RWPE2 (cell line): ENCODE results near the gene SLC47A2.

Experiments used
- ATAC-seq: fragments of 200-7000 bp; cut with Tn5 transposase; 3 replicates; pipeline ENCODE4 v1.9.1; 2021; ENCODE audit warnings: low read depth
- DNase-seq: peaks from one replicate; pipeline ENCODE4 v3.0.0-alpha.2; 2020; ENCODE audit warnings: low spot score
- H3K27ac ChIP-seq: fragments of 450-650 bp; 2 replicates; pipeline ENCODE4 v1.5.1; 2017; ENCODE audit warnings: mild to moderate bottlenecking; ENCODE audit not compliant: poor library complexity, severe bottlenecking
- H3K27me3 ChIP-seq: fragments of 250-450 bp; sonication (Bioruptor Pico); 2 replicates; pipeline ENCODE4 v1.5.1; 2021; ENCODE audit warnings: mild to moderate bottlenecking, moderate library complexity; ENCODE audit not compliant: insufficient read depth, poor library complexity, severe bottlenecking
- H3K36me3 ChIP-seq: fragments of 250-450 bp; sonication (Bioruptor Pico); 2 replicates; pipeline ENCODE4 v1.5.1; 2020; ENCODE audit warnings: low read depth, mild to moderate bottlenecking, moderate library complexity
- H3K4me1 ChIP-seq: fragments of 250-450 bp; sonication (Bioruptor Pico); 2 replicates; pipeline ENCODE4 v1.5.1; 2021; ENCODE audit warnings: mild to moderate bottlenecking, moderate library complexity; ENCODE audit not compliant: insufficient read depth, poor library complexity, severe bottlenecking
- H3K4me3 ChIP-seq: fragments of 250-450 bp; sonication (Bioruptor Pico); 2 replicates; pipeline ENCODE4 v1.5.1; 2021; ENCODE audit warnings: mild to moderate bottlenecking, moderate library complexity; ENCODE audit not compliant: severe bottlenecking
- H3K9me3 ChIP-seq: fragments of 250-450 bp; sonication (Bioruptor Pico); 2 replicates; pipeline ENCODE4 v1.5.1; 2021; ENCODE audit warnings: mild to moderate bottlenecking, moderate library complexity; ENCODE audit not compliant: severe bottlenecking
- TF ChIP-seq, protein P1 (sequence below): fragments of 450-650 bp; IDR thresholded peaks from one replicate; pipeline ENCODE4 v1.5.1; 2017; ENCODE audit warnings: mild to moderate bottlenecking, moderate library complexity; ENCODE audit not compliant: poor library complexity, severe bottlenecking

Gene SLC47A2

GRCh38 chr17:19740933-19741332 is 24.5 kb upstream of the SLC47A2 start:
- no peaks in the 10 kb centered on the region for H3K27me3 ChIP-seq
- peaks cover 8% of the 10 kb centered on the region for H3K4me1 ChIP-seq
- H3K36me3 ChIP-seq: no peaks in the 10 kb centered on the region
- no peak overlapping the region for H3K4me3 ChIP-seq
- DNase-seq: no peak
- TF ChIP-seq, protein P1, sequence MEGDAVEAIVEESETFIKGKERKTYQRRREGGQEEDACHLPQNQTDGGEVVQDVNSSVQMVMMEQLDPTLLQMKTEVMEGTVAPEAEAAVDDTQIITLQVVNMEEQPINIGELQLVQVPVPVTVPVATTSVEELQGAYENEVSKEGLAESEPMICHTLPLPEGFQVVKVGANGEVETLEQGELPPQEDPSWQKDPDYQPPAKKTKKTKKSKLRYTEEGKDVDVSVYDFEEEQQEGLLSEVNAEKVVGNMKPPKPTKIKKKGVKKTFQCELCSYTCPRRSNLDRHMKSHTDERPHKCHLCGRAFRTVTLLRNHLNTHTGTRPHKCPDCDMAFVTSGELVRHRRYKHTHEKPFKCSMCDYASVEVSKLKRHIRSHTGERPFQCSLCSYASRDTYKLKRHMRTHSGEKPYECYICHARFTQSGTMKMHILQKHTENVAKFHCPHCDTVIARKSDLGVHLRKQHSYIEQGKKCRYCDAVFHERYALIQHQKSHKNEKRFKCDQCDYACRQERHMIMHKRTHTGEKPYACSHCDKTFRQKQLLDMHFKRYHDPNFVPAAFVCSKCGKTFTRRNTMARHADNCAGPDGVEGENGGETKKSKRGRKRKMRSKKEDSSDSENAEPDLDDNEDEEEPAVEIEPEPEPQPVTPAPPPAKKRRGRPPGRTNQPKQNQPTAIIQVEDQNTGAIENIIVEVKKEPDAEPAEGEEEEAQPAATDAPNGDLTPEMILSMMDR: no peak
- no peak for ATAC-seq
- H3K27ac ChIP-seq: no peak overlapping the region
- H3K9me3 ChIP-seq: no peaks in the 10 kb centered on the region

DNA sequence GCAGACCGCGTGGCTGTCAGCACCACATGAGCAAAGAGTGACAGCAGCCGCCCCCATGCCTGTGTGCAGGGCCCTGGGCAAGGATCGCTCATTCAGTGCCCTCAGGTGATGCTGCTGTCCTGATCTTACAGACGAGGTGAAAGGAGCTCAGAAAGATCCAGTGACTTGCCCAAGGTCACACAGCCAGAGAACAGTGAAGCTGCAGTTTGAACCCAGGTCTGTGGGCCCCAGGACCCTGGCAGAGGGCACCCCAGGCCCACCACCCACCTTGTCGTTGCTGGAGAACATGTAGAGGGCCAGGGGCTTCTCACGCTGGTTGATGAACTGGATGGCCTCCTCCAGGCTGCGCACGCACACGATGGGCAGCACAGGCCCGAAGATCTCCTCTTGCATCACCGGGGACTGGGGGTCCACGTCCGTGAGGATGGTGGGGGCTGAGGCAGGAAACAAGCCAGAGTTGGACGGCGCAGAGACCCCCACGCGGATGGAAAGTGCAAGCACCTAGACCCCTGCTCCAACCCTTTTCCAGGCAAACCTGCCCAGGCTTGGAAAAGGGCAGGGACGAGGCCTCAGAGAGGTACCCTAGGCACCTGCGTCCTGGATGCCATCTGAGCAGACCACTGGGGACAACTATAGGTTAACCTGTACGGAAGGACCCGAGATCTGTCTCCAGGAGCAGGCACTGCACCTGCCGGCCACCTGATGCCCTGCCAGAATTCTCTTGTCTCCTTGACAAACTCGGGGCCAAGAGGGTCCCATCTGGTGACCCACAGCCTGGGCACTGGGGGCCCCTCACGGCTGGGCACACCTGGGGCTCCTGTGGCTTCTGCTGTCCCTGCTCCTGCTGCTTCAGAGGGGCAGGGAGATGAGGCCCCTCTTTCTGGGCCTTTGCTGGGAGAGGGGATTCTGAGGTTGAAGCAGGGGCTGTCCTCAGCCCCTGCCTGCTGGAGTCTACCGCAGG is 23.1 kb upstream of the SLC47A2 start:
- ATAC-seq: no peak
- no peaks in the 10 kb centered on the region for H3K36me3 ChIP-seq
- no peak overlapping the region for H3K4me3 ChIP-seq
- no peaks in the 10 kb centered on the region for H3K9me3 ChIP-seq
- TF ChIP-seq, protein P1: no peak
- no peaks in the 10 kb centered on the region for H3K27me3 ChIP-seq
- DNase-seq: no peak
- no peak overlapping the region for H3K27ac ChIP-seq
- H3K4me1 ChIP-seq: no peaks in the 10 kb centered on the region

GRCh38 chr17:19738757-19739156 is 22.4 kb upstream of the SLC47A2 start:
- TF ChIP-seq, protein P1: no peak
- Histone ChIP-seq H3K9me3 (no peaks in the 10 kb centered on the region), H3K4me3 (no peak overlapping the region), H3K27me3 (no peaks in the 10 kb centered on the region), H3K36me3 (no peaks in the 10 kb centered on the region), H3K27ac (no peak overlapping the region), H3K4me1 (no peaks in the 10 kb centered on the region)
- ATAC-seq: no peak
- DNase-seq: no peak

DNA sequence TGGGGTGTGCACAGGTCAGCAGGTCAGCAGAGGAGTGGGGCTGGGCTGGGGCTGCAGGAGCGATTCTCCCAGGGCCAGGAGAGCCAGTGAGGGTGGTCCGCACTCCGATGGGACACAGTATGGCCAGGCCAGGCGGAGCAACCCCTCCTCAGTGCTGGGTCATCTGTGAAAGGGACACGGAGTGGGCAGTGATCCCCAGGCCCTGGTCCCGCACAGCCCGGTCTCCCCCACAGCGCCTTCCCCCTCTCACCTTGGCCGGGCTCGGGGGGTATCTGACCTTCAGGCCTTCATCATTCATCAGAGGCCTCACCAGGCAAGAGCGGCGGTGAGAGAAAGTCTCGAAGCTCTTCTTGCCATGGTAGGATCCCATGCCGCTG is 21.7 kb upstream of the SLC47A2 start:
- no peaks in the 10 kb centered on the region for H3K36me3 ChIP-seq
- no peaks in the 10 kb centered on the region for H3K4me1 ChIP-seq
- DNase-seq (peak; percentile 45), ATAC-seq (no peak)
- no peak overlapping the region for H3K27ac ChIP-seq
- no peaks in the 10 kb centered on the region for H3K27me3 ChIP-seq
- TF ChIP-seq, protein P1: no peak
- no peak overlapping the region for H3K4me3 ChIP-seq
- H3K9me3 ChIP-seq: no peaks in the 10 kb centered on the region
